Astrocyte (in vitro differentiated cells and primary cell): ENCODE results near the gene LSM10. TPM values are rescaled to one million over a fixed set of nuclear protein-coding genes. Genes with fewer than 3 reads are reported as not detected.

Experiments used
- DNase-seq: peaks from one replicate; pipeline ENCODE4 v3.0.0-alpha.2; 2010; ENCODE audit warnings: low read depth
- FAIRE-seq: peaks from 2 replicates; lab custom pipeline; 2011; peaks lifted over from hg19 to GRCh38; lab: Jason Lieb, UNC
- H2AFZ ChIP-seq: 2 replicates; pipeline ENCODE4 v1.6.0; 2012; ENCODE audit warnings: low read depth, low read length, inconsistent platforms
- H3K27ac ChIP-seq: 2 replicates; pipeline ENCODE4 v1.5.1; 2011; ENCODE audit warnings: low read depth, low read length, inconsistent platforms
- H3K27me3 ChIP-seq: 2 replicates; pipeline ENCODE4 v1.6.0; 2011; ENCODE audit warnings: low read length, inconsistent platforms; ENCODE audit not compliant: insufficient read depth
- H3K36me3 ChIP-seq: 2 replicates; pipeline ENCODE4 v1.5.1; 2011; ENCODE audit warnings: low read length, inconsistent platforms; ENCODE audit not compliant: insufficient read depth
- H3K4me1 ChIP-seq: 2 replicates; pipeline ENCODE4 v1.5.1; 2011; ENCODE audit warnings: low read length, inconsistent platforms; ENCODE audit not compliant: insufficient read depth
- H3K4me2 ChIP-seq: 2 replicates; pipeline ENCODE4 v1.6.0; 2012; ENCODE audit warnings: low read length, inconsistent platforms
- H3K4me3 ChIP-seq: 2 replicates; pipeline ENCODE4 v1.5.1; 2011; ENCODE audit warnings: low read depth, mild to moderate bottlenecking, low read length, inconsistent platforms; ENCODE audit not compliant: insufficient read depth
- H3K79me2 ChIP-seq: 2 replicates; pipeline ENCODE4 v1.6.0; 2012; ENCODE audit warnings: mild to moderate bottlenecking, low read length, inconsistent platforms; ENCODE audit not compliant: insufficient read depth
- H3K9ac ChIP-seq: 2 replicates; pipeline ENCODE4 v1.6.0; 2012; ENCODE audit warnings: mild to moderate bottlenecking, low read length, inconsistent platforms
- H3K9me3 ChIP-seq: 2 replicates; pipeline ENCODE4 v1.5.1; 2012; ENCODE audit warnings: low read depth, mild to moderate bottlenecking, low read length, inconsistent platforms; ENCODE audit not compliant: insufficient read depth
- H4K20me1 ChIP-seq: 2 replicates; pipeline ENCODE4 v1.6.0; 2012; ENCODE audit warnings: low read length, inconsistent platforms; ENCODE audit not compliant: insufficient read depth
- H3K27ac Mint-ChIP-seq: one replicate; pipeline ENCODE4 v1.8.0; 2021; ENCODE audit warnings: mild to moderate bottlenecking, mixed read lengths; ENCODE audit not compliant: unreplicated experiment
- H3K27me3 Mint-ChIP-seq: one replicate; pipeline ENCODE4 v1.8.0; 2021; ENCODE audit warnings: low read depth, mixed read lengths; ENCODE audit not compliant: unreplicated experiment
- H3K36me3 Mint-ChIP-seq: one replicate; pipeline ENCODE4 v1.8.0; 2021; ENCODE audit warnings: low read depth, mixed read lengths; ENCODE audit not compliant: unreplicated experiment
- H3K4me1 Mint-ChIP-seq: one replicate; pipeline ENCODE4 v1.8.0; 2021; ENCODE audit warnings: low read depth, mixed read lengths; ENCODE audit not compliant: unreplicated experiment
- H3K4me3 Mint-ChIP-seq: one replicate; pipeline ENCODE4 v1.8.0; 2021; ENCODE audit warnings: mild to moderate bottlenecking, moderate library complexity, mixed read lengths; ENCODE audit not compliant: unreplicated experiment
- H3K9me3 Mint-ChIP-seq: one replicate; pipeline ENCODE4 v1.8.0; 2021; ENCODE audit warnings: mild to moderate bottlenecking, mixed read lengths; ENCODE audit not compliant: unreplicated experiment
- CTCF ChIP-seq: IDR thresholded peaks from 2 replicates; pipeline ENCODE4 v1.5.1; 2011; ENCODE audit warnings: low read depth, mild to moderate bottlenecking, inconsistent platforms, low read length, moderate library complexity; ENCODE audit not compliant: insufficient read depth
- EZH2 ChIP-seq: IDR thresholded peaks from 2 replicates; pipeline ENCODE4 v1.6.1; 2012; ENCODE audit warnings: mild to moderate bottlenecking, low read length, inconsistent platforms; ENCODE audit not compliant: insufficient read depth
- total RNA-seq: library from RNA; stranded (reverse); gene quantifications from 2 replicates; pipeline ENCODE4 v1.2.1, GENCODE V29; 2021

LSM10 gene
- total RNA-seq, 1 donor from 2014 or later, result 48.9 TPM

- no peaks in the 10 kb centered on the region for H3K9me3 Mint-ChIP-seq
- H2AFZ ChIP-seq, result no peak overlapping the region
These were observed 49.0 kb upstream of the LSM10 start for GRCh38 chr1:36446746-36447145.

DNA sequence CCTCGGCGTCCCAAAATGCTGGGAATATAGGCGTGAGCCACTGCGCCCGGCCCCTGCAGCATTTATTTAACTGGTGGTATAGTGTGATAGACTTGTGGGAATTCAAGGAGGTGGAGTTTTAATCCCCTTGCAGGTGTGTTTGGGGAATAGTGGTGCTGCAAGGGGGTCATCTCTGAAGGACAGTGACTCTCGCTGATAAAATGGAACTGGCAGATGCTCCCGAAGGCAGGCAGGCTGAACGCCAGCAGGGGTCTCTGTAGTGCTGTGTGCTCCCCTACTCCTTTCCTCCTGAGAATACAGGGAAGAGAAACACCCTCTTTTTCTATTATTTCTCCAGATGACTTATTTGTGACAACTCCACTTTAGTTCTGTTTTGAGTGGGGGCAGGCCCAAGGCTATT lies 48.6 kb upstream of the LSM10 start:
- no peaks in the 10 kb centered on the region for H3K36me3 ChIP-seq
- no peak for FAIRE-seq
- H3K4me1 ChIP-seq, result peaks cover 9% of the 10 kb centered on the region
- H3K36me3 Mint-ChIP-seq, result no peaks in the 10 kb centered on the region
- no peaks in the 10 kb centered on the region for H3K9me3 ChIP-seq
- H3K4me1 Mint-ChIP-seq, result peaks cover 7% of the 10 kb centered on the region
- no peak overlapping the region for H3K4me3 Mint-ChIP-seq
- H3K9me3 Mint-ChIP-seq, result no peaks in the 10 kb centered on the region
- H3K27ac ChIP-seq, result no peak overlapping the region
- H3K27ac Mint-ChIP-seq, result no peak overlapping the region
- no peak overlapping the region for H3K9ac ChIP-seq
- H2AFZ ChIP-seq, result no peak overlapping the region
- DNase-seq, result no peak
- no peaks in the 10 kb centered on the region for H3K27me3 ChIP-seq
- no peaks in the 10 kb centered on the region for H3K27me3 Mint-ChIP-seq
- H3K4me2 ChIP-seq, result no peak overlapping the region
- no peaks in the 10 kb centered on the region for H4K20me1 ChIP-seq
- H3K79me2 ChIP-seq, result no peaks in the 10 kb centered on the region
- H3K4me3 ChIP-seq, result no peak overlapping the region
- TF ChIP-seq CTCF (peak; percentile 17), EZH2 (no peak)

More at GRCh38 chr1:36446746-36447145, 49.0 kb upstream of the LSM10 start:
- TF ChIP-seq EZH2, result no peak
- TF ChIP-seq CTCF, result no peak
- Histone ChIP-seq H3K9me3 (no peaks in the 10 kb centered on the region), H4K20me1 (no peaks in the 10 kb centered on the region), H3K4me2 (no peak overlapping the region), H3K79me2 (no peaks in the 10 kb centered on the region), H3K9ac (no peak overlapping the region), H3K4me1 (peaks cover 9% of the 10 kb centered on the region), H3K27ac (no peak overlapping the region), H3K4me3 (no peak overlapping the region), H3K36me3 (no peaks in the 10 kb centered on the region), H3K27me3 (no peaks in the 10 kb centered on the region)
- Mint-ChIP-seq H3K4me1 (peaks cover 7% of the 10 kb centered on the region), H3K4me3 (no peak overlapping the region), H3K36me3 (no peaks in the 10 kb centered on the region), H3K27me3 (no peaks in the 10 kb centered on the region), H3K27ac (no peak overlapping the region)
- FAIRE-seq, result no peak
- no peak for DNase-seq

- no peaks in the 10 kb centered on the region for H3K79me2 ChIP-seq
- H3K4me3 ChIP-seq, result no peak overlapping the region
- no peak overlapping the region for H3K27ac ChIP-seq
- no peaks in the 10 kb centered on the region for H3K36me3 ChIP-seq
- H4K20me1 ChIP-seq, result no peaks in the 10 kb centered on the region
- TF ChIP-seq EZH2 (no peak), CTCF (no peak)
- no peak overlapping the region for H3K9ac ChIP-seq
- no peaks in the 10 kb centered on the region for H3K27me3 ChIP-seq
- H3K4me2 ChIP-seq, result no peak overlapping the region
- no peaks in the 10 kb centered on the region for H3K4me1 ChIP-seq
- H3K36me3 Mint-ChIP-seq, result no peaks in the 10 kb centered on the region
- H3K27ac Mint-ChIP-seq, result no peak overlapping the region
- H2AFZ ChIP-seq, result no peak overlapping the region
- no peaks in the 10 kb centered on the region for H3K9me3 ChIP-seq
- peaks cover 3% of the 10 kb centered on the region for H3K4me1 Mint-ChIP-seq
- H3K27me3 Mint-ChIP-seq, result no peaks in the 10 kb centered on the region
- no peak for DNase-seq
- no peak for FAIRE-seq
- no peak overlapping the region for H3K4me3 Mint-ChIP-seq
- H3K9me3 Mint-ChIP-seq, result no peaks in the 10 kb centered on the region
These were observed 45.6 kb upstream of the LSM10 start for GRCh38 chr1:36443297-36443696.
